ENCODE data around the gene UMODL1. TPM values are rescaled to one million over a fixed set of nuclear protein-coding genes. Genes with fewer than 3 reads are reported as not detected.

UMODL1 gene
- polyA plus RNA-seq, 3 donors = not detected

DNA sequence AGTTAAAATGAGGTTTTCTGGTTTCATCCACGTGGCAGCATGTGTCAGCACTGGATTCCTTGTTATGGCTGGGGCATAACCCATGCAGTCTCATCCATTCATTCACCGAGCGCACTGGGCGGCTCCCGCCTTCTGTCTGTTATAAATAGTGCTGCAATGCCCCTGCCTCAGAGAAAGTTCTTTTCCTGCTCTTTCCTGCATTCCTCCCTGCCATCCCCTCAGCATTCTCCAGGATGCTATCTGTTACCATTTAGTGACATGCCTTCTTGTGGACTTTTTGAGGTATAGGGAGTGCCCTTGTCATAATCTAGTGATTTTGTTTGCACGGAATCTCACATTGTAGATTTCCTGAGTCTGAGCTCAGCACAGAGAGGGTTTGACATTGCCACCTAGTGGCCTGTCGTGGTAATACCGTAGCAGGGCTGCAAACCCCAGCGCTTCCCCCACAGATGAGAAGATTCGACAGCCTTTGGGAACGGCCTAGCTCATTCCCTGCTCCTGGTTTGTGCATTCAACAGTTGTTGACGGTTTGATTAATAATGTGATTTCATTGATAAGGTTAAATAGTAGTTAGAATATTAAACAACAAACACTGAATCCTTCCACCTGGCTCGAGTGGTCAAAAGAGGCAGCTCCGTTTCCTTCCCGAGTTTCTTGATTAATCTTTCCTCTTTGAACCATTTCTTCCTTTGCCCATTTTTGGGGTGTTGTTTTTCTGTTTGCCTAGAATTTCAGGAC lies 46.3 kb downstream of the UMODL1 start:
- 15 to 23% (median 15%) methylated on average over 15 of the region's 15 CpGs for WGBS, 3 donors
- H3K27ac ChIP-seq (ENCODE audit: low read depth, low read length) = no peak overlapping the region

DNA sequence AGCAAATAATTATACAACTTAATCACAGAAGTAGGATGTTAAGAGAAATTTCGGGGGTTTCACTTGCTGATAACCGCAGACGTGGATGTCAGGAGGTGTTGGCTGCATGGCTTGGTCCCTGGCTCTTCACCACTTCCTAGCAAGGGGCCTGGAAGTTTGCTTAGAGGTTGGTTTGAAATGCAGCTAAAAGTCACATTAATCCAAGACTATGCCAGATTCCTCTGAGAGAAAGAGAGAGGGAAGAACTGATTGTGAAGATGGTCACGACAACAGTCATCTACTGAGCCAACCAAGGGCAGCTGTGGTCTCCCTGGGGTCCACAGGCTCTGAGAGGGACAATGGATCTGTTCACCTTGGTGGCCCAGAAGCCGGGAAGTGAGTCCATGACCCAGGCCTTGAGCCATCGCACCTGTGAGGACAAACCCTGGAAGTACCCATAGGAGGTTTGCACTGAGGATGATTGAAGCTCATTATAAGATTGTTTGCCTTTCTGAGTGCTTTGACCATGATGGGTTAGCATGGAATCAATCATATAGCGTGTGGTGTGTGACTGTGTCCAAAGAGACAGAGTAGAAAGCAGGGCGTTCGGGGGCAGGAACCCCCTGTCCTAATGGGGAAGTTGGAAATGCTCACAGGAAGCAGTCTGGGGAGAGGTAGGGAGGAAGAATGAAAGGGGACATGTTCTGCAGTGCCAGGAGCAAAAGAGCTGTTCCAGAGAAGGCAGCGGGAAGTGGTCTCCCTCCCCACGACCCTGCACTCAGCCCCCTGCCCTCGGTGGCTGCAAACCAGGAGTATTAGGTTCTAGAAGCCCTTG lies 47.1 kb downstream of the UMODL1 start:
- H3K27ac ChIP-seq (ENCODE audit: low read depth, low read length) = no peak overlapping the region
- 39 to 66% (median 49%) methylated on average over 12 of the region's 12 CpGs for WGBS, 3 donors

DNA sequence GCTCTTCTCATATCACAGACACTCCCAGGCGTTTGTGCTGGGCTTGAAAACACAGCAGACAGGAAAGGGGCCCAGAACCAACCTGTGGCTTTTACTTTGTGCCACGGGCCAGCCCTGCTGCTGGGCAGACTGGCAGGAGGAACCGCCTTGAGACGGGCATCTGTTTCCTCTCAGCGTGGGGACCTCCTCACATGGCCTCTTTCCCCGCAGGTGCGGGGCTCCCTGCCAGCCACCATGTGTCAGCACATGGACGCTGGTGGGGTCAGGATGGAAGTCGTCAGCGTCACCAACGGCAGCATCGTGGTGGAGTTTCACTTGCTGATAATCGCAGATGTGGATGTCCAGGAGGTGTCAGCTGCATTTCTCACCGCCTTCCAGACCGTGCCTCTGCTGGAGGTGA lies 47.8 kb downstream of the UMODL1 start:
- 16 to 38% (median 22%) methylated on average over 15 of the region's 15 CpGs for WGBS, 3 donors
- no peak overlapping the region for H3K27ac ChIP-seq (ENCODE audit: low read depth, low read length)

DNA sequence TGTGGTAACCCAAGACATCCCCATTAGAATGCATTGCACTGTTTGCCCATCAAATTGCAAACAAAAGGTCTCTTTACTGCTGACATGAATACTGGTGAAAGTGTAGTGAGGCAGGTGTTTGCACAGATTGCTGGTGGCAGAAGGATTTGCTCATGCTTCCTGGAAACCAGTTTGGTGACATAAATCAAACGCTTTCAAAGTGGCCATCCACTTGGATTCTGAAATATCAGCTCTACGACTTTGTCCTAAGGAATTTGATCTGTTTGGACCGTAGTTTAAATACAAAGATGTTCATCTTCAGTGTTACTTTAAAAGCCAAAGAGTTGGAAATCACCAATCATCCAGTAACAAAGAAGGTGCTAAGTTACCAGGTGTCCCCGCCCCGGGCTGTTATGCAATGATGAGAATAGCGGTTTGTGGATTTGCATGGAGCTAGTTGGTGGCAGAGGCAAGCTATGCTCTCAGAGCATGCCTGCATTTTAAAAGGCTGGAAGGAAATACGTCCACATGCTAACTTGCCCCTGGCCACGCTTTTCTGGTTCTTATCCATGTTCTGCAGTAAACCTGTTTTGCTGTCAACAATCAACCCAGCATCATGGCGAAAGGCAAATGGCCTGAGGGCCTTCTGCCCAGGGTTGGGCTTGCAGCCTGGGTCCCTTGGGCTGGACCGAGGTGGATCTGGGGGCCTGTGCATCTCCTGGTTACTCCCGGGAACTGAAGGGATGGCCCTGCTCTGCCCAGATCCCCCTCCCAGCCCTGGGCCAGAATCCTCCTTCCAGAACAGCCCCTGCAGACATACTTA lies 49.2 kb downstream of the UMODL1 start:
- H3K27ac ChIP-seq (ENCODE audit: low read depth, low read length) = no peak overlapping the region
- 42 to 59% (median 54%) methylated on average over 11 of the region's 11 CpGs for WGBS, 3 donors

DNA sequence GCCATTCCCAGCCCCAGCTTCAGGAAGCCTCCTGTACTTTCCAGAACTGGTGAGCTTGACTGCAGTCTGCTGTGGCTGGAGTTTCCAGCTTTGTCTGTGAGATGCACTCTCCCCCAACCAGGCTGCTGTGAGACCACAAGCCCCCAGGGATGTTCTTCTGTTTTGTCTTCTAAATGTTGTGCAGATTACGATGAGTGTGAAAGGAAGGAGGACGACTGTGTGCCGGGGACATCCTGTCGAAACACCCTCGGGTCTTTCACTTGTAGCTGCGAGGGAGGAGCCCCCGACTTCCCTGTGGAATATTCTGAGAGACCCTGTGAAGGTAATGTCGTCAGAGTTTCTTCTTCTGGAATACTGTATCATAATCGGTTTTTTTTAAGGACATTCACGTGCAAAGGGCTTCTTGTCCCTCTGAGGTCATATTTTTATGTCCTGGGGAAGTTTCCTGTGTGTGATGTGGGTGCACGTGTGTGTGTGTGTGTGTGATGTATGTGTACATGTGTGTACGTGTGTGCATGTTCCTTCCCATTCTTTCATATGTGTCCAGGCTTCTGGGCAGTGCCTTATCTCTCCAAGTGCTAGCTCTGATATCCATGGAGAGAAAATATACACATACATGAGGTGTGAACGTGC lies 49.9 kb downstream of the UMODL1 start:
- WGBS, 3 donors = 28 to 49% (median 29%) methylated on average over 13 of the region's 13 CpGs
- H3K27ac ChIP-seq (ENCODE audit: low read depth, low read length) = no peak overlapping the region

DNA sequence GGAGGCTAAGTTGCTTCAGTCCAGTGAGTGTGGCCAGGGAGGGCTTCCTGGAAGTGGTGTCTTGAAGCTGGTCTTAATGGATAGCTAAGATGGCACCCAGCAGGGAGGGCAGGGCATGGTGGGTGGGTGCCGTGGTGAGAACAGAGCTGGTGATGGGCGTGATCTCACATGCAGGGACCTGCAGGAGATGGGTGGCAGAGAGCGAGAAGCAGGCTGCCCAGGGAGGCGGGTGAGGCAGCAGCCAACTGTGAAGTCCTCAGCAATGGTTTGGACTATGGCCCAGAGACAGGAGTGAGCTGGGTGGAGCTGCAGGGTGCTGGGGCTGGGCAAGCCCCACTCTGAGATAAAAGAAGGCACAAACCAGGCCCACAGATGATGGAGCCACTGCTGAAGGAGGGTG lies 50.7 kb downstream of the UMODL1 start:
- WGBS, 3 donors = 79 to 84% (median 82%) methylated on average over 4 of the region's 4 CpGs
- H3K27ac ChIP-seq (ENCODE audit: low read depth, low read length) = no peak overlapping the region

DNA sequence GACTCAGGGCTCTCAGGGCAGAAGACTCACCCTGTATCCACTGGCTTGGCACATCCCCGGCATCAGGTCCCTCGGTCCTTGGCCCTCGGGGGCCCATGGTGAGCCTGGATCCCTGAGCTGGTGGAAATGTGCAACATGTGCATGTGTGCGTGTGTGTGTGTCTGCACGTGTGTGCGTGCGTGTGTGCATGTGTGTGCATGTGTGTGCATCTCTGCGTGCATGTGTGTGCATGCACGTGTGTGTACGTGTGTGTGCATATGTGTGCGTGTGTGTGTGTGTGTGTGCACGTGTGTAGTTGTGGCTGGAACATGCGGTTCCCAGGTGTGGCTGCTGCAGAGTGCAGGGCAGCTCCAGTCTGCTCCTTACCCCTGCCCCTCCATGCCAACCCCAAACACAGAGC lies 51.3 kb downstream of the UMODL1 start:
- no peak overlapping the region for H3K27ac ChIP-seq (ENCODE audit: low read depth, low read length)
- 86 to 90% (median 88%) methylated on average over 13 of the region's 13 CpGs for WGBS, 3 donors

DNA sequence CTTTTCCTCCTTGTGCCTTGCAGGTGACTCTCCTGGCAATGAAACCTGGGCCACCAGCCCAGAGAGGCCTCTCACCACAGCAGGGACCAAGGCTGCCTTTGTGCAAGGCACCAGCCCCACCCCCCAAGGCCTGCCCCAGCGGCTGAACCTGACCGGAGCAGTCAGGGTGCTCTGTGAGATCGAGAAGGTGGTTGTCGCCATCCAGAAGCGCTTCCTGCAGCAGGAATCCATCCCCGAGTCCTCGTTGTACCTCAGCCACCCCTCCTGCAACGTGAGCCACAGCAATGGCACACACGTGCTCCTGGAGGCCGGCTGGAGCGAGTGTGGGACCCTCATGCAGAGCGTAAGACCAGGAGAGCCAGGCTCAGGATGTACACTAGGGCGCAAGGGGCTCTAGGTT lies 51.7 kb downstream of the UMODL1 start:
- H3K27ac ChIP-seq (ENCODE audit: low read depth, low read length) = no peak overlapping the region
- whole genome bisulfite sequencing, 3 donors = 61 to 66% (median 62%) methylated on average over 13 of the region's 13 CpGs

DNA sequence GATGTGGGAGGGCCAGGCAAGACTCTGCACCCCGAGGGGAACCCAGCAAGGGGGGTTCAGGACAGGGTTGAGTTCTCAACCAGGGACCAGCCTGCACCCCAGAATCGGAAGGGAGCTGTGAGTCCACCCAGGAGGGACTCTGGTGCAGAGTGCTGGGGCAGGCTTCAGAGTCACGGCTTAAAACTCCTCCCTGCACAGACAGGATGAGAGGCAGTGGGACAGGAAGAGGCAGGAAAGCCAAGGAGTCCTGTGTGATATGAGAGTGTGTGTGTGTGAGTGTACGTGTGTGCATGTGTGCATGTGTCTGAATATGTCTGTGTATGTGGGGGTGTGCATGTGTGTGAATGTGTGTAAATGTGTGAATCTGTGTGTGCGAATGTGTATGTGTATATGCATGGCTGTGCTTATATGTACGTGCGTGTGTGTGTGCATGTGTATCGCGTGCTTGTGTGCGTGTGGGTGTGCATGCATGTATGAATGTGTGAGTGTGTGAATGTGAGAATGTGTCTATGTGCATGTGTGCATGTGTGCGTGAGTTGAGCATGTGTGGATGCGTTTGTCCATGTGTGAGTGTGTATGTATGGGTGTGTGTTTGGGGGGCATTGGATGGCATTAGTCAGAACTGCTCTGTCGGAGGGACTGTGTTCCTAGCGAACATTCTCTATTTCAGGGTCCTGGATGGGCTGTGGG lies 52.2 kb downstream of the UMODL1 start:
- no peak overlapping the region for H3K27ac ChIP-seq (ENCODE audit: low read depth, low read length)
- 74 to 88% (median 78%) methylated on average over 14 of the region's 14 CpGs for WGBS, 3 donors

DNA sequence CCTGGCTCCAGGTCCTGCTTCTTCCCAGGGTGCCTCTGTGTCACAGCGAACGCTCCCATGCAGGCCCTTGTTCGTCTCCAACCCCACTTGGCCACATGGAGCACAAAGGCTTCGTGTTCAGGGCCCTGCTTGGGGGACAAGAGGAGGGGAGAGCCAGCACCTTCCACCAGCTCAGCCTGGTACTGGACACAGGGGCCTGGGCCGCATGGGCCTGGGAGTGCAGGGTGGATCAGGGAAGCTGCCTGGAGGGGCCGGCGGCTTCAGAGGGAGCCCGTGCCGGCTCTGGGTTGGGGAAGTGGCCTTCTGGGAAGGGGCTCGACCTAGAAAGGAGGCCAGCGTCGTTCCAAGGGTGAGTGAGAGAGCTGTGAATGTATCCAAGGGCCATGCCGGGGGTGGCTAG lies 53.0 kb downstream of the UMODL1 start:
- 88 to 93% (median 92%) methylated on average over 13 of the region's 13 CpGs for WGBS, 3 donors
- H3K27ac ChIP-seq (ENCODE audit: low read depth, low read length) = no peak overlapping the region

DNA sequence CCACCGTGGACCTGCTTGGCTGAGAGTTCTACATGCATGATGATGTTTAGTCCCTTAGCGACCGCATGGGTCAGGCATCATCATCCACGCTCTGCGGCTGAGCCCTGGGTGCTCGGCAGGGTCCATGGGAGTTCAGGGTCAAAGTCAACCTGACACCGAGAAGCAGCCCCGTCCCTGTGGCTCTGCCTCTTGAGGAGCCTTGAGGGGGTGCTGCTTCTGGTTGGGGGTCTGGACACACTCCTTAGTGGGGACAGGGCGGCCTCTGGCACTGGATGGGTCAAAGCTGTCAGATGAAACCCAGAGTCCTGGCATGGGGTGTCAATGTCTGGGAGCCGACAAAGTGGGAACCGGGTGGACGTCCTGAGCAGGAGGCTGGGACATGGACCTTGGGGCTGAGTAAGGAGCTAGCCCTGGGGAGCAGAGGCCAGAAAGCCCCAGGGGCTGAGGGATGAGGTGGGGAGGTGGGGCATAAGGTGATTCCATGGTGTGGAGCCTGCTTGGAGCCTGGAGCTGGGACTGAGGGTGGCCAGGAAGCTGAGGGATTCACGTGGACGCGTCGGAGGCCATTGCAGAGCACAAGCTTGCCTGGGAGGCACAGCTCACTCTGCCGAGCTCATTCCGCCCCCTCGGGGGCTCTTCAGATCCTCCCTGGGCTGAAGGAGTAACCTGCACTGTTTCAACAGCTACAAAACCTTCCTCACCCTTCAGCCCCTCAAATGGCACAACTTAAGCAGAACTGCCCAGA lies 53.9 kb downstream of the UMODL1 start:
- WGBS, 3 donors = 69 to 81% (median 72%) methylated on average over 19 of the region's 19 CpGs
- no peak overlapping the region for H3K27ac ChIP-seq (ENCODE audit: low read depth, low read length)

DNA sequence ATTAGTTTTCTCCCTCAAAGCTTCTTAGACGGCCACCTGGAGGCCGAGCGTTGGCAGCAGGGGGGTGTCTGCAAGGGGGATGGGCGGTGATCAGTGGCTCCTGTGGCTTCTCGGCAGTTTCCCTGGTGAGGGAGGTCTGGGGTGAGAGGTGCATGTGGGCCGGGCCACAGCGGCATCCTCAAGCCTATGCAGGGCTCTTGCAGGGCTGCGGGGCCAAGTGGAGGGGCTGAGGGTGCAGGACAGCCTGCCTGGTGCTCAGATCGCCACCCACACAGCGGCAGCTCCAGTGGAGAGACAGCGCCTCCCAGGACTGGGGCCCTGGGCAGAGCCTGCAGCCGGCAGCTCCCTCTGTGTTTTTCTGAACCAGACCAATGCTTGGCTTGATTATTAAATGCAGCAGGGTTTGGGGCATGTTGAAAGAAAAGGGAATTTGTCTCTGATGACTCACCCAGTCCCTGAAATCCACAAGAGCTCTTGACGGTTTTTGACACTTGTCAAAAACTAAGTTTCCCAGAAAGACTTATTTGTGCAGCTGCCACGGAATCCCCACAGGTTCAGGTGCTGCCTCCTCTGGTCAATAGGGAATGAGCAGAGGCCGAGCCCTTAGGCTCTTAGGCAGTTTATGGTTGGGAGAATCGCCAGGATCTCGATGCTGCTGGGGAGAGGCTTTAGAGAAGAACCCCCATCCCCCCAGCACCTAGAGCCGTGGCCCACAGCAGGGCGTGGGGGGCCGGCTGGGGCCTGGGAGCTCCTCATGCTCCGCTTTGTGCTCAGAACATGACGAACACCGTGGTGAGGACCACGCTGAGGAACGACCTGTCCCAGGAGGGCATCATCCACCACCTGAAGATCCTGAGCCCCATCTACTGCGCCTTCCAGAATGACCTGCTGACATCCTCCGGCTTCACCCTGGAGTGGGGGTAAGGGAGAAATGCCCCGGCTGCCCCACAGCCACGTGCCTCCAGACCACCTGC lies 54.7 kb downstream of the UMODL1 start:
- no peak overlapping the region for H3K27ac ChIP-seq (ENCODE audit: low read depth, low read length)
- WGBS, 3 donors = 56 to 59% (median 57%) methylated on average over 29 of the region's 29 CpGs

DNA sequence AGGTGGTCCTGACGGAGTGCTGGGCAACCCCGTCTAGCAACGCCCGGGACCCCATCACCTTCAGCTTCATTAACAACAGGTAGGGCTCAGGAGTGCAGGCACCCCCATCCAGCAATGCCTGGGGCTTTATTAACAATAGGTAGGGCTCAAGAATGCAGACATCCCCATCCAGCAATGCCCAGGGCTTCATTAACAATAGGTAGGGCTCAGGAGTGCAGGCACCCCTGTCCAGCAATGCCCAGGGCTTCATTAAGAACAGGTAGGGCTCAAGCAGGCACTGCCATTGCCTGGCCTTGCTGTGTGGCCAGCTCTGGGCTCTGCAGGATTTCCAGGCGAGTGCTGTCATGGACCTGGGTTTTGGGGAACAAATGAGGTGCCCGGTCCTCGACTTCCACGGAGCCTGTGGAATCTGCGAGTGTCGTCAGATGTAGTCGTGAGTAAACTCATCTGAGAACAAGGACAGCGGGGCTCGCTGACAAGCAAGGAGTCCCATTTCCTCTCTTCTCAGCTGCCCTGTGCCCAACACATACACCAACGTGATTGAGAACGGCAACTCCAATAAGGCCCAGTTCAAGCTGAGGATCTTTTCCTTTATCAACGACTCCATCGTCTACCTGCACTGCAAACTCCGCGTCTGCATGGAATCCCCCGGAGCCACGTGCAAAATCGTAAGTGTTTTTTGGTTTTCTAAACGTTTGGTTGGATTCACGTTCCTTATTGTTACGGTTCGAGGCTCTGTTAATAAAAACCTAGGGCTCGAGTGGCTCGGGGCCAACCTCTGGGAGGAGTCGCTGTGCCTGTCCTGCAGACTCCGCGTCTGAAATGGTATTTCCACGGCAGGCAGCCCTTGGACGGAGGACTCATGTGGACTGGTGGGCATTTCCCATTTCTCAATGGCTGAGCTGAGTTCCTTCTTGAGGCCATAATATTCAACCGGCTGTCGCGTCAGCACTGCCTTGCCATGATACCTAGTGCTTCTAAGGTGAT lies 56.3 kb downstream of the UMODL1 start:
- WGBS, 3 donors = 83% methylated on average over 36 of the region's 36 CpGs
- no peak overlapping the region for H3K27ac ChIP-seq (ENCODE audit: low read depth, low read length)

DNA sequence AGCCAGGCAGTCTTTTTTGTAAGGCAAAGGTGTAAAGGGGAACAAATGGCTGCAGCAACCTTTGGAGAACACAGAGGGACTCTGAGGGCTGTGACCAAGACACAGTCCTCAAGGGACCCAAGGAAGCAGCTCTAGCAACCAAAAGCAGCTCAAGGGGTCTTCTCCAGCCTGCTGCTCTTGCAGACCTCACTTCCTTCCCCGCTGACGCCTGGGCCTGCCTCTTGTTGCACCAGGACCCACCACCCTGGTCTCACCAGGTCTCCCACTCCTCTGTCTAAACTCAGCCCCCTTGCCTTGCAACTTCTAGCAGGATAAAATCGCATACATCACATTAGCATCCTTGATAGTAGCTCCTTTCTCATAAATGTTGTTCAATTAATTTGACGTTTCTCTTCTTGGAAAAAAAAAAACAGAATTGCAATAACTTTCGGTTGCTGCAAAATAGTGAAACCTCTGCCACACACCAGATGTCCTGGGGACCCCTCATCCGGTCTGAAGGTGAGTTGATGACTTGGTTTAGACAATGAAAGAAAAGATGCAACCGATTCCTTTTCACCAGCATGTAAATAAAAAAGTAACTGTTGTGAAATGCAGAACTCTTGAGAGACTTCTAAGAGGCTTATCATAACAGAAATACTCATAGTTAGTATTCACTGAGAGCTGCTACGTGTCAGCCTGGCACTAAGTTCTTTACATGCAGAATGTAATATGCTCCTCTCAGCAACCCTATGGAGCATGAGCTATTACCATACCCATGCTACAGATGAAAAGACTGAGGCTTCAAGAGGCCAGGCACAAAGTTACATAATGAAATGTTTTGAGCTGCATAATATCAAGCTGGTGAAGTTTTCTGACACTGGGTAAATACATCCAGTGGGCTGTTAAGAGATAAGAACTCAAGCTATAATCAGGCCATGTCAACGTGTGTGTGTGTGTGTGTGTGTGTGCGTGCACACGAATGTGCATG lies 58.5 kb downstream of the UMODL1 start:
- WGBS, 3 donors = 61 to 72% (median 72%) methylated on average over 11 of the region's 11 CpGs
- H3K27ac ChIP-seq (ENCODE audit: low read depth, low read length) = no peak overlapping the region

Data from adipose tissue (tissue), 3 donors.